SK-N-SH treated with all-trans-retinoic acid at 6 μM for 48 hours (cell line): ENCODE results near the gene KRTAP10-1.

Source experiments
- ATAC-seq: fragments of 200-7000 bp; cut with Tn5 transposase; 3 replicates; pipeline ENCODE4 v1.9.1; 2020; ENCODE audit warnings: mild to moderate bottlenecking, moderate library complexity
- ARNTL ChIP-seq: fragments of 450-650 bp; formaldehyde crosslinking; IDR thresholded peaks from 2 replicates; pipeline ENCODE4 v1.5.0; 2020; ENCODE audit warnings: low read depth, mild to moderate bottlenecking, moderate library complexity, borderline replicate concordance
- BACH2 ChIP-seq: fragments of 250-450 bp; sonication (Bioruptor Pico); IDR thresholded peaks from 2 replicates; pipeline ENCODE4 v1.9.0; 2021; ENCODE audit warnings: mild to moderate bottlenecking, borderline replicate concordance
- CSDC2 ChIP-seq: fragments of 250-450 bp; sonication (Bioruptor Pico); IDR thresholded peaks from 2 replicates; pipeline ENCODE4 v1.5.0; 2020; ENCODE audit warnings: mild to moderate bottlenecking, moderate library complexity
- ESRRG ChIP-seq: fragments of 250-450 bp; sonication (Bioruptor Pico); IDR thresholded peaks from 2 replicates; pipeline ENCODE4 v1.6.1; 2021; ENCODE audit warnings: mild to moderate bottlenecking
- GLIS3 ChIP-seq: fragments of 250-450 bp; sonication (Bioruptor Pico); IDR thresholded peaks from 2 replicates; pipeline ENCODE4 v1.5.0; 2020; ENCODE audit warnings: mild to moderate bottlenecking, moderate library complexity
- ISL1 ChIP-seq: fragments of 250-450 bp; sonication (Bioruptor Pico); IDR thresholded peaks from 2 replicates; pipeline ENCODE4 v2.1.2; 2022; ENCODE audit warnings: mild to moderate bottlenecking, moderate library complexity
- OSR1 ChIP-seq: fragments of 250-450 bp; sonication (Bioruptor Pico); IDR thresholded peaks from 2 replicates; pipeline ENCODE4 v1.8.0; 2022; ENCODE audit warnings: moderate library complexity, mild to moderate bottlenecking, inconsistent platforms
- PPARA ChIP-seq: fragments of 250-450 bp; sonication (Bioruptor Pico); IDR thresholded peaks from 2 replicates; pipeline ENCODE4 v1.5.0; 2020; ENCODE audit warnings: mild to moderate bottlenecking, borderline replicate concordance
- RARB ChIP-seq: fragments of 250-450 bp; sonication (Bioruptor Pico); IDR thresholded peaks from 2 replicates; pipeline ENCODE4 v1.8.0; 2021; ENCODE audit warnings: mild to moderate bottlenecking, moderate library complexity
- SNAI2 ChIP-seq: fragments of 250-450 bp; sonication (Bioruptor Pico); IDR thresholded peaks from 2 replicates; pipeline ENCODE4 v1.5.0; 2020; ENCODE audit warnings: mild to moderate bottlenecking, moderate library complexity
- TCF4 ChIP-seq: fragments of 250-450 bp; sonication (Bioruptor Pico); IDR thresholded peaks from 2 replicates; pipeline ENCODE4 v1.8.0; 2021; ENCODE audit warnings: mild to moderate bottlenecking, moderate library complexity, borderline replicate concordance
- TOX ChIP-seq: fragments of 250-450 bp; sonication (Bioruptor Pico); IDR thresholded peaks from 2 replicates; pipeline ENCODE4 v1.8.0; 2021; ENCODE audit warnings: mild to moderate bottlenecking, moderate library complexity, borderline replicate concordance
- ZC3H10 ChIP-seq: fragments of 250-450 bp; sonication (Bioruptor Pico); IDR thresholded peaks from 2 replicates; pipeline ENCODE4 v1.5.1; 2021; ENCODE audit warnings: mild to moderate bottlenecking, moderate library complexity
- ZFP3 ChIP-seq: fragments of 250-450 bp; sonication (Bioruptor Pico); IDR thresholded peaks from 2 replicates; pipeline ENCODE4 v1.5.0; 2020; ENCODE audit warnings: mild to moderate bottlenecking, moderate library complexity
- ZFP30 ChIP-seq: fragments of 450-650 bp; formaldehyde crosslinking; IDR thresholded peaks from 2 replicates; pipeline ENCODE4 v1.5.0; 2022; ENCODE audit warnings: mild to moderate bottlenecking, moderate library complexity
- ZNF70 ChIP-seq: fragments of 450-650 bp; formaldehyde crosslinking; IDR thresholded peaks from 2 replicates; pipeline ENCODE4 v1.5.0; 2020; ENCODE audit warnings: mild to moderate bottlenecking, moderate library complexity
- TF ChIP-seq, protein P1 (sequence below): fragments of 250-450 bp; sonication (Bioruptor Pico); IDR thresholded peaks from 2 replicates; pipeline ENCODE4 v1.5.1; 2020; ENCODE audit warnings: low read depth, mild to moderate bottlenecking, moderate library complexity
- TF ChIP-seq, protein P2 (sequence below): fragments of 250-450 bp; sonication (Bioruptor Pico); IDR thresholded peaks from 2 replicates; pipeline ENCODE4 v1.5.0; 2020; ENCODE audit warnings: mild to moderate bottlenecking, moderate library complexity
- TF ChIP-seq, protein P3 (sequence below): fragments of 250-450 bp; sonication (Bioruptor Pico); IDR thresholded peaks from 2 replicates; pipeline ENCODE4 v1.5.1; 2021; ENCODE audit warnings: mild to moderate bottlenecking, moderate library complexity
- TF ChIP-seq, protein P4 (sequence below): fragments of 250-450 bp; sonication (Bioruptor Pico); IDR thresholded peaks from 2 replicates; pipeline ENCODE4 v1.8.0; 2020; ENCODE audit warnings: mild to moderate bottlenecking, moderate library complexity, borderline replicate concordance
- TF ChIP-seq, protein P5 (sequence below): fragments of 250-450 bp; sonication (Bioruptor Pico); IDR thresholded peaks from 2 replicates; pipeline ENCODE4 v1.8.0; 2021; ENCODE audit warnings: low read depth, mild to moderate bottlenecking, moderate library complexity, borderline replicate concordance

KRTAP10-1 gene

GRCh38 chr21:44528634-44528995, 11.4 kb downstream of the KRTAP10-1 start:
- TF ChIP-seq TOX (CRISPR knock-in tag) (no peak), ARNTL (no peak), BACH2 (no peak), ESRRG (CRISPR knock-in tag) (no peak), SNAI2 (no peak), ZFP3 (no peak), TCF4 (no peak), ISL1 (no peak), CSDC2 (CRISPR knock-in tag) (no peak), RARB (CRISPR knock-in tag) (no peak), ZC3H10 (CRISPR knock-in tag) (no peak), ZFP30 (CRISPR knock-in tag) (no peak), OSR1 (no peak), ZNF70 (CRISPR knock-in tag) (no peak)
- TF ChIP-seq, protein P1, sequence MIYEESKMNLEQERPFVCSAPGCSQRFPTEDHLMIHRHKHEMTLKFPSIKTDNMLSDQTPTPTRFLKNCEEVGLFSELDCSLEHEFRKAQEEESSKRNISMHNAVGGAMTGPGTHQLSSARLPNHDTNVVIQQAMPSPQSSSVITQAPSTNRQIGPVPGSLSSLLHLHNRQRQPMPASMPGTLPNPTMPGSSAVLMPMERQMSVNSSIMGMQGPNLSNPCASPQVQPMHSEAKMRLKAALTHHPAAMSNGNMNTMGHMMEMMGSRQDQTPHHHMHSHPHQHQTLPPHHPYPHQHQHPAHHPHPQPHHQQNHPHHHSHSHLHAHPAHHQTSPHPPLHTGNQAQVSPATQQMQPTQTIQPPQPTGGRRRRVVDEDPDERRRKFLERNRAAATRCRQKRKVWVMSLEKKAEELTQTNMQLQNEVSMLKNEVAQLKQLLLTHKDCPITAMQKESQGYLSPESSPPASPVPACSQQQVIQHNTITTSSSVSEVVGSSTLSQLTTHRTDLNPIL (CRISPR knock-in tag), result no peak
- TF ChIP-seq, protein P2, sequence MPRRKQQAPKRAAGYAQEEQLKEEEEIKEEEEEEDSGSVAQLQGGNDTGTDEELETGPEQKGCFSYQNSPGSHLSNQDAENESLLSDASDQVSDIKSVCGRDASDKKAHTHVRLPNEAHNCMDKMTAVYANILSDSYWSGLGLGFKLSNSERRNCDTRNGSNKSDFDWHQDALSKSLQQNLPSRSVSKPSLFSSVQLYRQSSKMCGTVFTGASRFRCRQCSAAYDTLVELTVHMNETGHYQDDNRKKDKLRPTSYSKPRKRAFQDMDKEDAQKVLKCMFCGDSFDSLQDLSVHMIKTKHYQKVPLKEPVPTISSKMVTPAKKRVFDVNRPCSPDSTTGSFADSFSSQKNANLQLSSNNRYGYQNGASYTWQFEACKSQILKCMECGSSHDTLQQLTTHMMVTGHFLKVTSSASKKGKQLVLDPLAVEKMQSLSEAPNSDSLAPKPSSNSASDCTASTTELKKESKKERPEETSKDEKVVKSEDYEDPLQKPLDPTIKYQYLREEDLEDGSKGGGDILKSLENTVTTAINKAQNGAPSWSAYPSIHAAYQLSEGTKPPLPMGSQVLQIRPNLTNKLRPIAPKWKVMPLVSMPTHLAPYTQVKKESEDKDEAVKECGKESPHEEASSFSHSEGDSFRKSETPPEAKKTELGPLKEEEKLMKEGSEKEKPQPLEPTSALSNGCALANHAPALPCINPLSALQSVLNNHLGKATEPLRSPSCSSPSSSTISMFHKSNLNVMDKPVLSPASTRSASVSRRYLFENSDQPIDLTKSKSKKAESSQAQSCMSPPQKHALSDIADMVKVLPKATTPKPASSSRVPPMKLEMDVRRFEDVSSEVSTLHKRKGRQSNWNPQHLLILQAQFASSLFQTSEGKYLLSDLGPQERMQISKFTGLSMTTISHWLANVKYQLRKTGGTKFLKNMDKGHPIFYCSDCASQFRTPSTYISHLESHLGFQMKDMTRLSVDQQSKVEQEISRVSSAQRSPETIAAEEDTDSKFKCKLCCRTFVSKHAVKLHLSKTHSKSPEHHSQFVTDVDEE (CRISPR knock-in tag), result no peak
- TF ChIP-seq, protein P3, sequence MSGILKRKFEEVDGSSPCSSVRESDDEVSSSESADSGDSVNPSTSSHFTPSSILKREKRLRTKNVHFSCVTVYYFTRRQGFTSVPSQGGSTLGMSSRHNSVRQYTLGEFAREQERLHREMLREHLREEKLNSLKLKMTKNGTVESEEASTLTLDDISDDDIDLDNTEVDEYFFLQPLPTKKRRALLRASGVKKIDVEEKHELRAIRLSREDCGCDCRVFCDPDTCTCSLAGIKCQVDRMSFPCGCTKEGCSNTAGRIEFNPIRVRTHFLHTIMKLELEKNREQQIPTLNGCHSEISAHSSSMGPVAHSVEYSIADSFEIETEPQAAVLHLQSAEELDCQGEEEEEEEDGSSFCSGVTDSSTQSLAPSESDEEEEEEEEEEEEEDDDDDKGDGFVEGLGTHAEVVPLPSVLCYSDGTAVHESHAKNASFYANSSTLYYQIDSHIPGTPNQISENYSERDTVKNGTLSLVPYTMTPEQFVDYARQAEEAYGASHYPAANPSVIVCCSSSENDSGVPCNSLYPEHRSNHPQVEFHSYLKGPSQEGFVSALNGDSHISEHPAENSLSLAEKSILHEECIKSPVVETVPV (CRISPR knock-in tag), result no peak
- TF ChIP-seq, protein P4, sequence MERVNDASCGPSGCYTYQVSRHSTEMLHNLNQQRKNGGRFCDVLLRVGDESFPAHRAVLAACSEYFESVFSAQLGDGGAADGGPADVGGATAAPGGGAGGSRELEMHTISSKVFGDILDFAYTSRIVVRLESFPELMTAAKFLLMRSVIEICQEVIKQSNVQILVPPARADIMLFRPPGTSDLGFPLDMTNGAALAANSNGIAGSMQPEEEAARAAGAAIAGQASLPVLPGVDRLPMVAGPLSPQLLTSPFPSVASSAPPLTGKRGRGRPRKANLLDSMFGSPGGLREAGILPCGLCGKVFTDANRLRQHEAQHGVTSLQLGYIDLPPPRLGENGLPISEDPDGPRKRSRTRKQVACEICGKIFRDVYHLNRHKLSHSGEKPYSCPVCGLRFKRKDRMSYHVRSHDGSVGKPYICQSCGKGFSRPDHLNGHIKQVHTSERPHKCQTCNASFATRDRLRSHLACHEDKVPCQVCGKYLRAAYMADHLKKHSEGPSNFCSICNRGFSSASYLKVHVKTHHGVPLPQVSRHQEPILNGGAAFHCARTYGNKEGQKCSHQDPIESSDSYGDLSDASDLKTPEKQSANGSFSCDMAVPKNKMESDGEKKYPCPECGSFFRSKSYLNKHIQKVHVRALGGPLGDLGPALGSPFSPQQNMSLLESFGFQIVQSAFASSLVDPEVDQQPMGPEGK (CRISPR knock-in tag), result no peak
- TF ChIP-seq, protein P5, sequence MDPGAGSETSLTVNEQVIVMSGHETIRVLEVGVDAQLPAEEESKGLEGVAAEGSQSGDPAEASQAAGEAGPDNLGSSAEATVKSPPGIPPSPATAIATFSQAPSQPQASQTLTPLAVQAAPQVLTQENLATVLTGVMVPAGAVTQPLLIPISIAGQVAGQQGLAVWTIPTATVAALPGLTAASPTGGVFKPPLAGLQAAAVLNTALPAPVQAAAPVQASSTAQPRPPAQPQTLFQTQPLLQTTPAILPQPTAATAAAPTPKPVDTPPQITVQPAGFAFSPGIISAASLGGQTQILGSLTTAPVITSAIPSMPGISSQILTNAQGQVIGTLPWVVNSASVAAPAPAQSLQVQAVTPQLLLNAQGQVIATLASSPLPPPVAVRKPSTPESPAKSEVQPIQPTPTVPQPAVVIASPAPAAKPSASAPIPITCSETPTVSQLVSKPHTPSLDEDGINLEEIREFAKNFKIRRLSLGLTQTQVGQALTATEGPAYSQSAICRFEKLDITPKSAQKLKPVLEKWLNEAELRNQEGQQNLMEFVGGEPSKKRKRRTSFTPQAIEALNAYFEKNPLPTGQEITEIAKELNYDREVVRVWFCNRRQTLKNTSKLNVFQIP (CRISPR knock-in tag), result no peak
- TF ChIP-seq, all 23 proteins: peak for 0
- ATAC-seq, result no peak; the same call in 2 of the 3 replicates

DNA sequence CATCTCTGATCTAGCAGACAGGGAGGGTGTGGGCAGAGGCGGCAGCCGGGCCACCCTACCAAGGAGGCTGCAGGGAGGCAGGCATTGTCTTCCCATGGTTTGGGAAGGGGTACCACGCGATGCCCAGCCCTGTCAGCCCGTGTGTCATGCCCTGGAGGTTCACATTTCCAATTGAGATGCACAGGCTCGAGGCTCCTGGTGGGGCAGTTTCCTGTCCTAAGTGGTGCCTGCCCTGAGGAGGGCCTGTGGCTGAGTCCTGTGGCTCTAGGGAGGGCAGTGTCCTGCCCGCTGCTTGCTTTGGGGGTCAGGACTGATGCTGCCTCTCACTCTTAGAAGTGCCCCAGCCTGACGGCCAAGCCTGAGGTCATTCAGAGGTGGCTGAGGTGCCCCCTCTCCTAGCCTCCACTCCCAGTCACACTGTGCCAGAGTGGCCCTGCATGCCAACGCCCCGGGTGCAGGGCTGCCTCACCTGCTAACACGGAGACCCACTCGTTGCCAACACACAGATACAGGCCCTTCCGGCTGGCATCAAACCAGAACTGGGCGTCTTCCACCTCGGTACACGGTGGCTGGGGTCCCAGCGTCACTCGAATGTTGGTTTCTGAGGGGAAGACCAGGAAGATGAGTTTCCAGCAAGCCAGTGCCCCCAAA, 11.9 kb downstream of the KRTAP10-1 start:
- no peak; the same call in 2 of the 3 replicates for ATAC-seq
- TF ChIP-seq ESRRG (CRISPR knock-in tag), result no peak
- TF ChIP-seq GLIS3 (CRISPR knock-in tag), result no peak
- TF ChIP-seq, protein P4 (CRISPR knock-in tag), result no peak
- TF ChIP-seq, protein P2 (CRISPR knock-in tag), result no peak
- no peak for TF ChIP-seq OSR1
- TF ChIP-seq RARB (CRISPR knock-in tag), result no peak
- TF ChIP-seq ZFP3, result no peak
- no peak for TF ChIP-seq ZNF70 (CRISPR knock-in tag)
- TF ChIP-seq, protein P1 (CRISPR knock-in tag), result no peak
- TF ChIP-seq SNAI2, result no peak
- TF ChIP-seq PPARA (CRISPR knock-in tag), result no peak
- TF ChIP-seq CSDC2 (CRISPR knock-in tag), result no peak
- TF ChIP-seq, protein P5 (CRISPR knock-in tag), result no peak
- TF ChIP-seq ZC3H10 (CRISPR knock-in tag), result no peak
